ENCODE results near the gene WDPCP.

- no peak for TF ChIP-seq CTCF (CRISPR knock-in tag; IDR thresholded peaks at IDR 0.05)
- TF ChIP-seq RAD21 (CRISPR knock-in tag; IDR thresholded peaks at IDR 0.05): no peak
- TF ChIP-seq HNRNPK (IDR thresholded peaks at IDR 0.05; ENCODE audit: low read depth, low read length, poor library complexity, severe bottlenecking): no peak
- no peak for TF ChIP-seq GMEB1 (CRISPR knock-in tag; IDR thresholded peaks at IDR 0.05; ENCODE audit: borderline replicate concordance)
- TF ChIP-seq POLR2AphosphoS5 (IDR thresholded peaks at IDR 0.05; ENCODE audit: low read depth, low read length): no peak
- TF ChIP-seq EZH2 (conservative IDR thresholded peaks at IDR 0.05; ENCODE audit: low read depth, low read length): no peak
Observed at GRCh38 chr2:63522950-63523349, 65.3 kb downstream of the WDPCP start.

Measured in HepG2 (cell line).